ENCODE data around the gene KCNQ2.

The KCNQ2 gene

GRCh38 chr20:63454731-63455567, 17.5 kb downstream of the KCNQ2 start:
- DNase-seq (ENCODE audit: low spot score) = no peak

GRCh38 chr20:63452821-63453523, 19.5 kb downstream of the KCNQ2 start:
- DNase-seq (ENCODE audit: low spot score) = no peak

GRCh38 chr20:63452341-63452740, 20.1 kb downstream of the KCNQ2 start:
- no peak for DNase-seq (ENCODE audit: low spot score)

- DNase-seq (ENCODE audit: low spot score) = no peak
Observed at GRCh38 chr20:63451821-63452220, 20.6 kb downstream of the KCNQ2 start.

- DNase-seq (ENCODE audit: low spot score) = no peak
Observed at GRCh38 chr20:63449796-63450730, 22.4 kb downstream of the KCNQ2 start.

- DNase-seq (ENCODE audit: low spot score) = no peak
Observed at GRCh38 chr20:63449025-63449424, 23.4 kb downstream of the KCNQ2 start.

GRCh38 chr20:63448031-63448430, 24.4 kb downstream of the KCNQ2 start:
- DNase-seq (ENCODE audit: low spot score) = no peak

- no peak for DNase-seq (ENCODE audit: low spot score)
Observed at GRCh38 chr20:63447320-63447719, 25.1 kb downstream of the KCNQ2 start.

- DNase-seq (ENCODE audit: low spot score) = no peak
Observed at GRCh38 chr20:63446216-63447024, 26.0 kb downstream of the KCNQ2 start.

- no peak for DNase-seq (ENCODE audit: low spot score)
Observed at GRCh38 chr20:63445075-63445734, 27.2 kb downstream of the KCNQ2 start.

- no peak for DNase-seq (ENCODE audit: low spot score)
Observed at GRCh38 chr20:63444548-63444947, 27.9 kb downstream of the KCNQ2 start.

GRCh38 chr20:63443606-63444395, 28.7 kb downstream of the KCNQ2 start:
- DNase-seq (ENCODE audit: low spot score) = no peak

- DNase-seq (ENCODE audit: low spot score) = no peak
Observed at GRCh38 chr20:63442100-63442493, 30.4 kb downstream of the KCNQ2 start.

GRCh38 chr20:63441136-63442099, 31.0 kb downstream of the KCNQ2 start:
- DNase-seq (ENCODE audit: low spot score) = no peak

- DNase-seq (ENCODE audit: low spot score) = no peak
Observed at GRCh38 chr20:63440366-63440955, 32.0 kb downstream of the KCNQ2 start.

- no peak for DNase-seq (ENCODE audit: low spot score)
Observed at GRCh38 chr20:63439866-63440265, 32.6 kb downstream of the KCNQ2 start.

GRCh38 chr20:63438121-63438520, 34.3 kb downstream of the KCNQ2 start:
- DNase-seq (ENCODE audit: low spot score) = no peak

GRCh38 chr20:63435552-63435951, 36.9 kb downstream of the KCNQ2 start:
- no peak for DNase-seq (ENCODE audit: low spot score)
